Nucleus accumbens (tissue), 56 donors: ENCODE data around the gene MTM1.

Experiments
- DNase-seq, 56 donors: peaks; one replicate each; lab custom pipeline; 2025; lab: John Stamatoyannopoulos, UW

MTM1 gene

GRCh38 chrX:150599226-150599625 lies 30.8 kb downstream of the MTM1 start:
- DNase-seq, result no peak

GRCh38 chrX:150602296-150602695 lies 33.9 kb downstream of the MTM1 start:
- no peak for DNase-seq

- no peak for DNase-seq
These were observed 34.3 kb downstream of the MTM1 start for GRCh38 chrX:150602743-150603142.

GRCh38 chrX:150605603-150606002 lies 37.2 kb downstream of the MTM1 start:
- DNase-seq, result no peak

- no peak for DNase-seq
These were observed 38.8 kb downstream of the MTM1 start for GRCh38 chrX:150607201-150607600.

- DNase-seq, result no peak
These were observed 41.6 kb downstream of the MTM1 start for GRCh38 chrX:150610043-150610442.

GRCh38 chrX:150610446-150610845 lies 42.0 kb downstream of the MTM1 start:
- DNase-seq, result no peak

GRCh38 chrX:150615356-150615755 lies 46.9 kb downstream of the MTM1 start:
- DNase-seq, result no peak

GRCh38 chrX:150616179-150616862 lies 47.9 kb downstream of the MTM1 start:
- no peak for DNase-seq

- DNase-seq, result peak in 2 of 56 donors; percentile 1 to 15
These were observed 48.4 kb downstream of the MTM1 start for GRCh38 chrX:150616863-150617198.

GRCh38 chrX:150621652-150622051 lies 53.2 kb downstream of the MTM1 start:
- DNase-seq, result no peak

- no peak for DNase-seq
These were observed 55.2 kb downstream of the MTM1 start for GRCh38 chrX:150623583-150623982.

- DNase-seq, result no peak
These were observed 56.7 kb downstream of the MTM1 start for GRCh38 chrX:150625097-150625496.

GRCh38 chrX:150625875-150626274 lies 57.5 kb downstream of the MTM1 start:
- no peak for DNase-seq

- DNase-seq, result no peak
These were observed 59.5 kb downstream of the MTM1 start for GRCh38 chrX:150627957-150628356.

- DNase-seq, result no peak
These were observed 67.5 kb downstream of the MTM1 start for GRCh38 chrX:150635952-150636351.

GRCh38 chrX:150642423-150642822 lies 74.0 kb downstream of the MTM1 start:
- no peak for DNase-seq

- no peak for DNase-seq
These were observed 74.8 kb downstream of the MTM1 start for GRCh38 chrX:150643271-150643670.

GRCh38 chrX:150643958-150644357 lies 75.5 kb downstream of the MTM1 start:
- DNase-seq, result no peak

GRCh38 chrX:150644422-150644821 lies 76.0 kb downstream of the MTM1 start:
- DNase-seq, result no peak

- DNase-seq, result no peak
These were observed 78.9 kb downstream of the MTM1 start for GRCh38 chrX:150647331-150647730.

- DNase-seq, result no peak
These were observed 80.0 kb downstream of the MTM1 start for GRCh38 chrX:150648296-150648940.
